Sigmoid colon (tissue), 4 donors: ENCODE results near the gene PRB4.

Source experiments
- POLR2A ChIP-seq, 2 donors: fragments of 450-650 bp; IDR thresholded peaks; one replicate each; pipeline ENCODE4 v1.6.1; 2016; ENCODE audit warnings: antibody characterized with exemption in 2 of 2, mild to moderate bottlenecking in 2 of 2, moderate library complexity in 2 of 2
- POLR2AphosphoS5 ChIP-seq, 4 donors: sonication (generic); formaldehyde crosslinking; IDR thresholded peaks; one replicate each; pipeline ENCODE4 v1.6.1; 2017; ENCODE audit warnings: antibody characterized with exemption in 4 of 4

DNA sequence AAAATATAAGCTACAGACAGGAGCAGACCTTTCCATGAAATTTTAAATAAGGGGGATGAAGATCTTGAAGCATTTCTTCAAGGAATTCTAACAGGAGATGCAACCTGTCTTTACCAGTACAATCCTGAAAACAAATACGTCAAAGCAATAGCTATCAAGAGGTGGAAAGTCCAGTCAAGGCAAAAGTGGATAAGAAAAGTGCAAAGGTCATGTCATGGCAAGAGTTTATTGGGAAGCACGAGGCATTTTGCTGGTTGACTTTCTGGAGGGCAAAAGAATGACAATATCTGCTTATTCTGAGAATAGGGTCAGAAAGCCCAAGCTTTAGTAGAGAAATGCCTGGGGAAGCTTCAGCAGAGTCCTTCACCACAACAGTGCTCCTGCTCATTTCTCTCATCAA is 34.3 kb upstream of the PRB4 start:
- TF ChIP-seq POLR2AphosphoS5 (IDR thresholded peaks at IDR 0.05) = no peak
- TF ChIP-seq POLR2A (IDR thresholded peaks at IDR 0.05) = no peak
